ENCODE data around the gene NTNG1. TPM values are rescaled to one million over a fixed set of nuclear protein-coding genes. Genes with fewer than 3 reads are reported as not detected.

NTNG1 gene
- total RNA-seq, 1 experiment from 2014 or later: 2.3 TPM

GRCh38 chr1:107273515-107273914, 132.7 kb downstream of the NTNG1 start (continued):
- TF ChIP-seq, protein P1, sequence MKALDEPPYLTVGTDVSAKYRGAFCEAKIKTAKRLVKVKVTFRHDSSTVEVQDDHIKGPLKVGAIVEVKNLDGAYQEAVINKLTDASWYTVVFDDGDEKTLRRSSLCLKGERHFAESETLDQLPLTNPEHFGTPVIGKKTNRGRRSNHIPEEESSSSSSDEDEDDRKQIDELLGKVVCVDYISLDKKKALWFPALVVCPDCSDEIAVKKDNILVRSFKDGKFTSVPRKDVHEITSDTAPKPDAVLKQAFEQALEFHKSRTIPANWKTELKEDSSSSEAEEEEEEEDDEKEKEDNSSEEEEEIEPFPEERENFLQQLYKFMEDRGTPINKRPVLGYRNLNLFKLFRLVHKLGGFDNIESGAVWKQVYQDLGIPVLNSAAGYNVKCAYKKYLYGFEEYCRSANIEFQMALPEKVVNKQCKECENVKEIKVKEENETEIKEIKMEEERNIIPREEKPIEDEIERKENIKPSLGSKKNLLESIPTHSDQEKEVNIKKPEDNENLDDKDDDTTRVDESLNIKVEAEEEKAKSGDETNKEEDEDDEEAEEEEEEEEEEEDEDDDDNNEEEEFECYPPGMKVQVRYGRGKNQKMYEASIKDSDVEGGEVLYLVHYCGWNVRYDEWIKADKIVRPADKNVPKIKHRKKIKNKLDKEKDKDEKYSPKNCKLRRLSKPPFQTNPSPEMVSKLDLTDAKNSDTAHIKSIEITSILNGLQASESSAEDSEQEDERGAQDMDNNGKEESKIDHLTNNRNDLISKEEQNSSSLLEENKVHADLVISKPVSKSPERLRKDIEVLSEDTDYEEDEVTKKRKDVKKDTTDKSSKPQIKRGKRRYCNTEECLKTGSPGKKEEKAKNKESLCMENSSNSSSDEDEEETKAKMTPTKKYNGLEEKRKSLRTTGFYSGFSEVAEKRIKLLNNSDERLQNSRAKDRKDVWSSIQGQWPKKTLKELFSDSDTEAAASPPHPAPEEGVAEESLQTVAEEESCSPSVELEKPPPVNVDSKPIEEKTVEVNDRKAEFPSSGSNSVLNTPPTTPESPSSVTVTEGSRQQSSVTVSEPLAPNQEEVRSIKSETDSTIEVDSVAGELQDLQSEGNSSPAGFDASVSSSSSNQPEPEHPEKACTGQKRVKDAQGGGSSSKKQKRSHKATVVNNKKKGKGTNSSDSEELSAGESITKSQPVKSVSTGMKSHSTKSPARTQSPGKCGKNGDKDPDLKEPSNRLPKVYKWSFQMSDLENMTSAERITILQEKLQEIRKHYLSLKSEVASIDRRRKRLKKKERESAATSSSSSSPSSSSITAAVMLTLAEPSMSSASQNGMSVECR (CRISPR knock-in tag; IDR thresholded peaks at IDR 0.05; ENCODE audit: borderline replicate concordance): no peak

GRCh38 chr1:107274227-107274626, 133.4 kb downstream of the NTNG1 start:
- H3K27me3 Mint-ChIP-seq (ENCODE audit: low read depth): no peaks in the 10 kb centered on the region
- H3K4me3 Mint-ChIP-seq: no peak overlapping the region
- H3K4me1 Mint-ChIP-seq: peaks cover 16% of the 10 kb centered on the region
- ChIA-PET POLR2A (no interaction called here), CTCF (no interaction called here)
- H3K36me3 Mint-ChIP-seq: no peaks in the 10 kb centered on the region
- no peak for ATAC-seq
- no peak overlapping the region for H3K27ac Mint-ChIP-seq
- no peaks in the 10 kb centered on the region for H3K9me3 Mint-ChIP-seq
- no peak for DNase-seq (ENCODE audit: low spot score)
- no peak for TF ChIP-seq IRF1 (CRISPR knock-in tag; IDR thresholded peaks at IDR 0.05)
- TF ChIP-seq ZNF416 (CRISPR knock-in tag; IDR thresholded peaks at IDR 0.05): no peak
- TF ChIP-seq ELF4 (CRISPR knock-in tag; IDR thresholded peaks at IDR 0.05; ENCODE audit: low read depth): no peak
- no peak for TF ChIP-seq CBFB (CRISPR knock-in tag; IDR thresholded peaks at IDR 0.05; ENCODE audit: low read depth)
- TF ChIP-seq HMGA2 (CRISPR knock-in tag; IDR thresholded peaks at IDR 0.05): no peak
- TF ChIP-seq ZNF232 (CRISPR knock-in tag; IDR thresholded peaks at IDR 0.05): no peak
- no peak for TF ChIP-seq ZBTB21 (CRISPR knock-in tag; IDR thresholded peaks at IDR 0.05; ENCODE audit: borderline replicate concordance)
- no peak for TF ChIP-seq TEAD4 (CRISPR knock-in tag; IDR thresholded peaks at IDR 0.05)
- TF ChIP-seq AR (CRISPR knock-in tag; IDR thresholded peaks at IDR 0.05): no peak
- TF ChIP-seq ESRRA (CRISPR knock-in tag; IDR thresholded peaks at IDR 0.05; ENCODE audit: borderline replicate concordance): no peak
- TF ChIP-seq NFYB (CRISPR knock-in tag; conservative IDR thresholded peaks at IDR 0.05; ENCODE audit: low read depth): no peak
- TF ChIP-seq E2F5 (CRISPR knock-in tag; IDR thresholded peaks at IDR 0.05): no peak
- no peak for TF ChIP-seq ZNF121 (CRISPR knock-in tag; IDR thresholded peaks at IDR 0.05)
- TF ChIP-seq, protein P2, sequence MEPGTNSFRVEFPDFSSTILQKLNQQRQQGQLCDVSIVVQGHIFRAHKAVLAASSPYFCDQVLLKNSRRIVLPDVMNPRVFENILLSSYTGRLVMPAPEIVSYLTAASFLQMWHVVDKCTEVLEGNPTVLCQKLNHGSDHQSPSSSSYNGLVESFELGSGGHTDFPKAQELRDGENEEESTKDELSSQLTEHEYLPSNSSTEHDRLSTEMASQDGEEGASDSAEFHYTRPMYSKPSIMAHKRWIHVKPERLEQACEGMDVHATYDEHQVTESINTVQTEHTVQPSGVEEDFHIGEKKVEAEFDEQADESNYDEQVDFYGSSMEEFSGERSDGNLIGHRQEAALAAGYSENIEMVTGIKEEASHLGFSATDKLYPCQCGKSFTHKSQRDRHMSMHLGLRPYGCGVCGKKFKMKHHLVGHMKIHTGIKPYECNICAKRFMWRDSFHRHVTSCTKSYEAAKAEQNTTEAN (CRISPR knock-in tag; IDR thresholded peaks at IDR 0.05): no peak
- no peak for TF ChIP-seq FOXP1 (CRISPR knock-in tag; IDR thresholded peaks at IDR 0.05; ENCODE audit: borderline replicate concordance)
- TF ChIP-seq SMAD4 (CRISPR knock-in tag; IDR thresholded peaks at IDR 0.05): no peak
- no peak for TF ChIP-seq ZNF671 (CRISPR knock-in tag; IDR thresholded peaks at IDR 0.05)
- no peak for TF ChIP-seq ZNF138 (CRISPR knock-in tag; conservative IDR thresholded peaks at IDR 0.05)
- no peak for TF ChIP-seq CTCF (IDR thresholded peaks at IDR 0.05)

Measured in WTC11 (cell line).